Raji (cell line): ENCODE results near the gene TDRD10.

Experiments
- POLR2A ChIP-seq: IDR thresholded peaks from 2 replicates; pipeline ENCODE4 v1.6.1; 2011; ENCODE audit warnings: low read depth, low read length, control low read depth; ENCODE audit not compliant: insufficient read depth

Gene TDRD10

DNA sequence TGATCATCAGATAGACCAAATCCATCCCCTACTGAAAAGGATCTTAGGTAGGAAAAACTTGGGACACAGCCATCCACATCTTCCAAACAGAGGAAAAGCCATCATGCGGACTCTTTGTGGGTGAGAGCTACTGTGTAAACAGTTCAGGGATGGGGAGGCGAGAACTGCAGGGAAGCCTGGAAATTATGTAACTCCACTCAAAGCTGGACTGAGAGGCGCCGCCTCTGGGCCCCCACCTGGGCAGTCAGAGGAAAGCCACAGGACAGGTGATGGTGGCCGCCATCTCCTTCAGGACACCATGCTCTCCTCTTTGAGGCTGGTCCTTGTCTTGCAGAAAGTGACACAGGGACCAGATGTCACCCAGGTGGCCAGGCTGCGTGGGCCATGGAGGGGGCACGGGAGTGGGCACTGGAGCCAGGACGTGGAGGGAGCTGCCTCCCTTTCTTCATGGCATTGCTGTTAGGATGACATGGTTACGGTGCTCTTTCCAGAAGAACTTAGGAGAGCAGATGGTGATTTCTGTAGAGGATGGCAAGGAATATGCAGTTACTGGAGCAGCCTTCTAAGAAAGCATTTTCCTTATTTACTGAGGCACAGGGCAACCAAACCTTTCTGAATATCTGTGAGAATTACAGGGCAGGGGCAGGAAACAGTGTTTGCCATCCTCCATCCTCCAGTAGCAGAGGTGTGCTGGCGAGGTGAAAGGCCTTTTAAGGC is 32.0 kb upstream of the TDRD10 start:
- TF ChIP-seq POLR2A = no peak

DNA sequence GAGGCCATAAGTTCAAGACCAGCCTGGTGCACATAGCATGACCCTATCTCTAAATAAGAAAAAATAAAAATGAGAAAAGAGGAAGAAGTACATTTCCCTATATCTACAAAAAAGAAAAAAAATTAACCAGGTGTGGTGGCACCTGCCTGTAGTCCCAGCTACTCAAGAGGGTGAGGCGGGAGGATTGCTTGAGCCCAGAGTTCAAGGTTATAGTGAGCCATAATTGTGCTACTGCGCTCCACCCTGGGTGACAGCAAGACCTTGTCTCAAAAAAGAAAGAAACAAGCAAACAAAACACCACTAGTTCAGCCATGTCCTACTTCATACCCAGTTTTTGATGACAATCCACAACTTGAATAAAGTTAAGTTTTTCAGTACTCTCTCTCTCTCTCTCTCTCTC is 30.7 kb upstream of the TDRD10 start:
- no peak for TF ChIP-seq POLR2A

DNA sequence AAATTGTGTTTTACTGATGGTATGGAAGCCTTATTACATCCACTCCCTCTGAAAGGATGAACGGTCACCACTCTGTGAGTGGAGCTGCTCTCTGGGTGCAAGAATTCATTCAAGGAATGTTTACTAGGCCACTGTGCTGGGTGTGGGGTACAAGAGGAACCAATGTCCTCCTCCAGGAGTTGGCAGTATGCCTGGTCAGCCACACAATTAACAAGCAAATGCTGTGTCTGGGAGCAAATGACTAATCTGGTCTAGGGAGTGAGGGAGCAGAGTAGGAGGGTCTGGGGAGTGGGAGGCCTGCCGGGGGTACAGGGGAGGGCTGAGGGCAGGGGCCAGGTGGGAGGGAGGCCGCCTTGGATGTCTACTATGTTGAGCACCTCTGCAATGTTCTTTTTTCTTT is 27.2 kb upstream of the TDRD10 start:
- no peak for TF ChIP-seq POLR2A

GRCh38 chr1:154476791-154477190 is 25.2 kb upstream of the TDRD10 start:
- no peak for TF ChIP-seq POLR2A

- TF ChIP-seq POLR2A = no peak
Measured at GRCh38 chr1:154478013-154478412, 24.0 kb upstream of the TDRD10 start.

DNA sequence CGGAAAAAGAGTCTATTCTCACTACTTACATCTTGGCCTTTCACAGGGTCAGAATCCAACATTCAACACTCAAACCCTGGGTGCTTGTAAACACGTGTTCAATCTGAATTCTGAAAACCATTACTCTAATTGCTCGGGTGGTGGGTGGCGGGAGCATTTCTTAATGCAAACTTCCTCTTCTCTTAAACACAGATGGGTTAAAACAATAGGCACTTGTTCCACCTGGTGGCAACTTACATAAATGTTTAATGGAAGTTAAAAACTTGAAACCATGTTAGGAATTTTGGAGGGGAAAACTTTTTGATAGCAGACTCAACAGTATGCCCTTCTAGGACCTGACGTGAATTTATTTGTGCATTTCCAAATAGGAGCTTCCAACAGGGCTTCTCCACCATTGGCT is 23.4 kb upstream of the TDRD10 start:
- TF ChIP-seq POLR2A = no peak

GRCh38 chr1:154479764-154480421 is 22.1 kb upstream of the TDRD10 start:
- TF ChIP-seq POLR2A = no peak

GRCh38 chr1:154481053-154481452 is 21.0 kb upstream of the TDRD10 start:
- TF ChIP-seq POLR2A = no peak

DNA sequence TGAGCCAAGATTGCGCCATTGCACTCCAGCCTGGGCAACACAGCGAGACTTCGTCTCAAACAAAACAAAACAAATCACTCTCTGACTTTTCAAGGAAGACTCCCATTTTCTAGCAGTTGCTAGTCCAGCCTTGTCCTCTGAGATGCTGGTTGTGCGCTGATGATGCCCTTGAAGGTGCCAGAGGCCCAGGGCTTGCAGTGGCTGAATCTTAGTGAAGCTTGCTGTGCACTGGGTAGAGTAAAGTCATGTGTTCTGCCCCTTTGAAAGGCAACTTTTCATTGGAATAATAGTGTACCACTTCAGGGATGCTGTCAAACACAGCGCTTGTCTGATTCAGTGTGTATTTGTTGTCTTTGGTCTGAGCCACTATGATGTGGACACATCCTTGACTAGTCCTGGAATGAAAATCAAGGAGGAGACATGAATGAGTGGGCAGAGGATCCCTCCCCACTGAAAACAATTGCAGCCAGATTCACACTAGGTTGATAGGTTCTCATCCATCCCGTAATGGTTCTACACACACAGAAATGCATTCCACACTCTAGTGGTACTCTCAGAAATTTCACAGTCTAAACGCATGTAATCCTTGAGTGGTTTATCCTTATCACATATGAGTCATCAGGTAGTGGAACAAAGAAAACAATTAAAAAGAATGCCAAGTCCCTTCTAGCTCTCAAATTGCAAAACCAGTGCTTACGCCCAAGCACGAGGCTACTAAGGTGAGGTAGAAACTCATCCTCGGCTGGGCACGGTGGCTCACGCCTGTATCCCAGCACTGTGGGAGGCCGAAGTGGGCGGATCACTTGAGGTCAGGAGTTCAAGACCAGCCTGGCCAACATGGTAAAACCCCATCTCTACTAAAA is 17.8 kb upstream of the TDRD10 start:
- TF ChIP-seq POLR2A = no peak

DNA sequence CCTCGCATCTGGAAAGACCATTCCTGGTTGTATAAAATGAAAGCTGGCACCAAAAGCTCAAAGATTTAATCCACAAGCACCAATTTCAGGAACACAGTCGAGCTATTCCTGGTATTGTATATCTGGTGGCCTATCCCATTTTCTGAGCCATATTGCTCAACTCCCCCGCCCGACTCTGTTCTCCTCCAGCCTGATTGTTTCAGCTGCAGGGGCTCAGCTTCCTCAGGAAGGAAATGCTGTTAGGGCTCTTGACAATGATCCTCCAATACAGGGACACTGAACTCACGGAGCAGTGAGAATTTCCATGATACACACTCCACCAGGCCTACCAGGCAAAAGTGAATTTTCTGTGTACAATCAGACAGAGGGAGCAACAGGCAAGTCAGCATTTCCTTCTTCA is 16.9 kb upstream of the TDRD10 start:
- TF ChIP-seq POLR2A = no peak

DNA sequence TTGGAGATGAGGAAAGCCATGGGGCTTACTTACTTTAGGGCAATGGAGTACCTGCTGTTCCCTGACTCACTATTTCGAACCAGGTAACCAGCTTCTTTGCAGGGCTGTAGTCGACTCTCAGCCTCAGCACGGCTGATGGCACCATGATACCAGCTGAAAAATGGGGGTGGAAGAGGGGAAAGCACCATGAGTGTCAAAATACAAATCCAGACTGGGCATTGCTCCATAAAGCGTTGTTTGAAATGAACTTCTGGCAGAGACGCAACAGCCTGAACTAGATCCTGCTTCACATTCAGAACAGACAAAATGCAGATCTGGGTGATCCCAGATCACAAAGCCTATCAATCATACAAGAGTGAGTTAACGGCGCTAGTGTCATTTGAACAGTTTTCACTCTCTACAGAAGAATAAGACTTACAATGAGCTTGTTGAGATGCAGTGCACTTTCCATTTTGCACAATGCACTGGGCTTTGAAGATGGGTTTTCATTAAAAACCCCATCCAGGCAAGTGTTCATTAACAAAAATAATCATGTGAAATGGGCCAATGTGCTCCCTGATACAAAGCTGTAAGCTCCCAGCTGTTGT is 16.0 kb upstream of the TDRD10 start:
- no peak for TF ChIP-seq POLR2A

DNA sequence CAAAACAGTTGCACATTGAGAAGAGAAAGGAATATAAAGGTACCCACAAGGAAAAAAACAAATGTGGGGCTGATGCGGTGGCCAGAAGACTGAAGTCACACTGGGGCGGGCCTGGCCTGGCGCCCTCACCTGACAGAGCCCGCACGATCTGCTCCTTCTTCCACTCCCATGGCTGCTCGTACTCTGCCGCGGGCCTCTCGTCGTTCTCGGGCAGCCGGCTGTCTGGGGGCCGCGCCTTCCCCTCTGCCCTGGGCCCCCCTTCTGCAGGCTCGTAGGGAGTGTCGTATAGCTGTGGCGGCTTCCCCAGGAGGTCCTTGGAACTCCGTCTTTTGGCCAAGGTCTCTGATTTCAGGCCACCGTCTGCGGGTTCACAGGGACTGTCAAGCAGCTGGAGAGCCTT is 13.1 kb upstream of the TDRD10 start:
- no peak for TF ChIP-seq POLR2A

- TF ChIP-seq POLR2A = no peak
Measured at GRCh38 chr1:154489695-154490274, 12.2 kb upstream of the TDRD10 start.

- no peak for TF ChIP-seq POLR2A
Measured at GRCh38 chr1:154490317-154490716, 11.7 kb upstream of the TDRD10 start.

DNA sequence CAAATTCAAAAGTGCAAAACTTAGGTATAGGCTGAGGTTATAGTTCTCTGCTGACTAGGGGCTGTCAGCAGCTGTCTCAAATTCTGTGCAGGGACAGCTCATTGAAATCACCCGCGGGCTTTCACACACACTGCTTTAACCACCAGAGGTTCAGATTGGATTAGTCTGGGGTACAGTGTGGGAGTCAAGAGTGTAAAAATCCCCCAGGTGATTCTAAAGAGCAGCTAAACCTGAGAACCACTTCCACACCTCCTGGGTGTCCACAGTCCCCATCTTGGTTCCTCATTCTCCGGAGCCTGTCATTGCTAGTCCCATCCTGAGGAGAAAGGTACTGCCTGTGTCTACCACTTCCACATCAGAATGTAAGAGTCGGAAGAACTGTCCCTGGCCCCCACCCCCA is 9.9 kb upstream of the TDRD10 start:
- TF ChIP-seq POLR2A = no peak

- TF ChIP-seq POLR2A = no peak
Measured at GRCh38 chr1:154493276-154493675, 8.7 kb upstream of the TDRD10 start.
